ENCODE measurements around the gene RCOR3. TPM values are rescaled to one million over a fixed set of nuclear protein-coding genes. Genes with fewer than 3 reads are reported as not detected.

RCOR3 gene
- total RNA-seq, 4 donors from 2014 or later = 78.1 to 110 (median 102) TPM

- Histone ChIP-seq H3K4me3 (replicated peaks in 1 of 3) (no peak overlapping the region), H3K27me3 (no peaks in the 10 kb centered on the region), H3K9me3 (no peaks in the 10 kb centered on the region), H3K36me3 (no peaks in the 10 kb centered on the region), H3K4me1 (peaks cover 0 to 3% of the 10 kb centered on the region in 2 donors), H3K27ac (no peak overlapping the region)
- intact Hi-C loops (cut with DNase I) = loop anchor here (10.0 kb wide), 1 partner anchor 157 kb away; the partner anchor contains the start of gene RD3
- no peak for TF ChIP-seq CTCF (IDR thresholded peaks at IDR 0.05)
- no peak for TF ChIP-seq POLR2A (IDR thresholded peaks at IDR 0.05)
- no peak for DNase-seq
- 81 to 85% methylated on average over 7 of the region's 7 CpGs for WGBS, 2 donors
Observed at GRCh38 chr1:211337430-211338223, 78.5 kb downstream of the RCOR3 start.

- intact Hi-C loops (cut with DNase I) = loop anchor here (10.0 kb wide), 1 partner anchor 157 kb away; the partner anchor contains the start of gene RD3
- Histone ChIP-seq H3K27me3 (no peaks in the 10 kb centered on the region), H3K4me3 (replicated peaks in 1 of 3) (no peak overlapping the region), H3K4me1 (peaks cover 0 to 3% of the 10 kb centered on the region in 2 donors), H3K36me3 (no peaks in the 10 kb centered on the region), H3K9me3 (no peaks in the 10 kb centered on the region), H3K27ac (no peak overlapping the region)
- TF ChIP-seq CTCF (IDR thresholded peaks at IDR 0.05) (no peak), POLR2A (IDR thresholded peaks at IDR 0.05) (no peak)
- no peak for DNase-seq
- WGBS, 2 donors = 95 to 98% methylated on average over 4 of the region's 4 CpGs
Observed at GRCh38 chr1:211338224-211338620, 79.1 kb downstream of the RCOR3 start.

- TF ChIP-seq CTCF (IDR thresholded peaks at IDR 0.05) (no peak), POLR2A (IDR thresholded peaks at IDR 0.05) (no peak)
- H3K9me3 ChIP-seq = no peaks in the 10 kb centered on the region
- no peak overlapping the region for H3K4me3 ChIP-seq (replicated peaks in 1 of 3)
- no peak for DNase-seq
- H3K27me3 ChIP-seq = no peaks in the 10 kb centered on the region
- no peak overlapping the region for H3K27ac ChIP-seq
- 80 to 96% methylated on average over 5 to 6 of the region's 6 CpGs for WGBS, 2 donors
- peaks cover 0 to 3% of the 10 kb centered on the region in 2 donors for H3K4me1 ChIP-seq
- no peaks in the 10 kb centered on the region for H3K36me3 ChIP-seq
- intact Hi-C loops (cut with DNase I) = loop anchor here (10.0 kb wide), 1 partner anchor 155 kb away; the partner anchor contains the start of gene RD3
Observed at GRCh38 chr1:211339631-211340041, 80.5 kb downstream of the RCOR3 start.

GRCh38 chr1:211340622-211341507, 81.7 kb downstream of the RCOR3 start:
- H3K9me3 ChIP-seq = no peaks in the 10 kb centered on the region
- H3K4me3 ChIP-seq (replicated peaks in 1 of 3) = no peak overlapping the region
- WGBS, 2 donors = 94 to 96% methylated on average over 10 of the region's 10 CpGs
- intact Hi-C loops (cut with DNase I) = no loop called here
- H3K27ac ChIP-seq = no peak overlapping the region
- no peaks in the 10 kb centered on the region for H3K27me3 ChIP-seq
- no peak for DNase-seq
- peaks cover 0 to 2% of the 10 kb centered on the region in 2 donors for H3K4me1 ChIP-seq
- no peaks in the 10 kb centered on the region for H3K36me3 ChIP-seq
- TF ChIP-seq CTCF (IDR thresholded peaks at IDR 0.05) = no peak
- no peak for TF ChIP-seq POLR2A (IDR thresholded peaks at IDR 0.05)
